ENCODE results near the gene UBR3. TPM values are rescaled to one million over a fixed set of nuclear protein-coding genes. Genes with fewer than 3 reads are reported as not detected.

Gene UBR3
- total and polyA plus RNA-seq, 2 of the 4 experiments (the other 2 are of a cell fraction) = 10.0 to 33.9 TPM

DNA sequence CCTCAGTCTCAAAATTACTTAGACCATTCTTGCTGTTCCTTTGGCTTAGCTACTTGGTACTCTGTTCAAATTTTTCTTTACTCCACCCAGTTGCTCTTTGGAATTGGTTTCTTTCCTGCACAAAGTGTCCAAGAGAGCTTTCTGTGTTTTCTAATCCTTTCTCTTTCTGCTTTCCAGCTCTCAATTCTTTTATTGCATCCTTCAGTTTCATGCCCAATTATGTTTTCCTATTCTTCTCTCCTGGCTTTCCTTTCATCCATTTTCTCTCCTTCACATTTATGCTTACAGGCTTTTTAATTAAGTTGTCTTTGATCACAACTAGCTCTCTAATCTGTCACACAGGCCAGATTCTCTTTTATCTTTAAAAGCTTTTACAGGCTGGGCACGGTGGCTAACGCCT is 38.2 kb downstream of the UBR3 start:
- ATAC-seq (ENCODE audit: low read depth) (no peak), DNase-seq (no peak)
- intact Hi-C loops (cut with micrococcal nuclease) (no loop called here), dilution Hi-C loops (cut with HindIII; ENCODE audit: low sequenced_read_pairs, unreplicated experiment) (no loop called here), in situ Hi-C loops (cut with MboI; ENCODE audit: low sequenced_read_pairs) (no loop called here)
- H4K8ac ChIP-seq (ENCODE audit: low read depth in 2 of 2, low read length in 2 of 2) = no peak overlapping the region
- no peak overlapping the region for H3K56ac ChIP-seq (ENCODE audit: extremely low read depth, insufficient read depth, low read length)
- peaks cover 2% of the 10 kb centered on the region for H3K4me1 ChIP-seq (ENCODE audit: control insufficient read depth, insufficient read depth, low read length)
- TF ChIP-seq MXI1 (IDR thresholded peaks at IDR 0.05; ENCODE audit: borderline replicate concordance, low read depth, low read length) = no peak
- no peak for TF ChIP-seq MAFK (IDR thresholded peaks at IDR 0.05; ENCODE audit: low read depth, low read length)
- TF ChIP-seq POLR2A (IDR thresholded peaks at IDR 0.05; ENCODE audit: low read depth, low read length) = no peak
- TF ChIP-seq, protein P1, sequence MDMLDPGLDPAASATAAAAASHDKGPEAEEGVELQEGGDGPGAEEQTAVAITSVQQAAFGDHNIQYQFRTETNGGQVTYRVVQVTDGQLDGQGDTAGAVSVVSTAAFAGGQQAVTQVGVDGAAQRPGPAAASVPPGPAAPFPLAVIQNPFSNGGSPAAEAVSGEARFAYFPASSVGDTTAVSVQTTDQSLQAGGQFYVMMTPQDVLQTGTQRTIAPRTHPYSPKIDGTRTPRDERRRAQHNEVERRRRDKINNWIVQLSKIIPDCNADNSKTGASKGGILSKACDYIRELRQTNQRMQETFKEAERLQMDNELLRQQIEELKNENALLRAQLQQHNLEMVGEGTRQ (IDR thresholded peaks at IDR 0.05; ENCODE audit: low read depth, low read length) = no peak
- no peak for TF ChIP-seq RFX5 (IDR thresholded peaks at IDR 0.05; ENCODE audit: low read depth, low read length)
- no peak for TF ChIP-seq CHD1 (IDR thresholded peaks at IDR 0.05; ENCODE audit: low read depth, low read length)
- TF ChIP-seq, protein P2, sequence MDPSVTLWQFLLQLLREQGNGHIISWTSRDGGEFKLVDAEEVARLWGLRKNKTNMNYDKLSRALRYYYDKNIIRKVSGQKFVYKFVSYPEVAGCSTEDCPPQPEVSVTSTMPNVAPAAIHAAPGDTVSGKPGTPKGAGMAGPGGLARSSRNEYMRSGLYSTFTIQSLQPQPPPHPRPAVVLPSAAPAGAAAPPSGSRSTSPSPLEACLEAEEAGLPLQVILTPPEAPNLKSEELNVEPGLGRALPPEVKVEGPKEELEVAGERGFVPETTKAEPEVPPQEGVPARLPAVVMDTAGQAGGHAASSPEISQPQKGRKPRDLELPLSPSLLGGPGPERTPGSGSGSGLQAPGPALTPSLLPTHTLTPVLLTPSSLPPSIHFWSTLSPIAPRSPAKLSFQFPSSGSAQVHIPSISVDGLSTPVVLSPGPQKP (IDR thresholded peaks at IDR 0.05; ENCODE audit: borderline replicate concordance, low read depth, low read length) = no peak
- no peak for TF ChIP-seq CTCF (conservative IDR thresholded peaks at IDR 0.05; ENCODE audit: low read depth, low read length)
- TF ChIP-seq BHLHE40 (IDR thresholded peaks at IDR 0.05; ENCODE audit: low read depth, low read length) = no peak
- WGBS, 2 experiments (ENCODE audit: extremely low coverage in 2 of 2, insufficient read length in 1 of 2) = 80% methylated on average over 1 of the region's 2 CpGs; no CpG with 5 or more reads in 1 of the 2 experiments
- no peaks in the 10 kb centered on the region for H3K9me3 ChIP-seq (ENCODE audit: control insufficient read depth, insufficient read depth, low read length)
- no peak overlapping the region for H2BK20ac ChIP-seq (ENCODE audit: low read depth, low read length)
- peaks cover 25 to 37% of the 10 kb centered on the region in 2 experiments for H3K79me1 ChIP-seq (ENCODE audit: low read depth in 1 of 2, low read length in 2 of 2)
- H3K9me1 ChIP-seq (ENCODE audit: insufficient read depth, low read length) = no peaks in the 10 kb centered on the region
- no peaks in the 10 kb centered on the region for H3K27me3 ChIP-seq (ENCODE audit: control insufficient read depth, insufficient read depth, low read length)
- no peak overlapping the region for H3K27ac ChIP-seq (ENCODE audit: insufficient read depth, low read length)
- H2AK5ac ChIP-seq (ENCODE audit: low read depth, low read length) = no peak overlapping the region
- H2AFZ ChIP-seq (replicated peaks; ENCODE audit: low read length, poor library complexity) = no peak overlapping the region
- H4K5ac ChIP-seq (ENCODE audit: low read depth, low read length) = no peak overlapping the region
- peaks cover 3% of the 10 kb centered on the region; the same call in 1 of the 2 replicates for H4K20me1 ChIP-seq (ENCODE audit: insufficient read depth, low read length)
- H3K4me3 ChIP-seq (ENCODE audit: insufficient read depth, low read depth, low read length) = no peak overlapping the region
- no peak overlapping the region for H4K91ac ChIP-seq (ENCODE audit: insufficient read depth, low read depth, low read length)
- CTCF ChIA-PET = interaction anchor here (0.6 kb wide), 2 partner anchors 41 to 1099 kb away, joined by 3 to 8 read pairs; no protein-coding TSS in a partner anchor
- no peak overlapping the region for H3K4me2 ChIP-seq (ENCODE audit: low read depth, low read length)
- no TSS peak for BruUV-seq (replicated peaks)
- no peak overlapping the region for H2AK9ac ChIP-seq (replicated peaks; ENCODE audit: low read depth, low read length, poor library complexity)
- H3K14ac ChIP-seq (replicated peaks; ENCODE audit: low read depth, low read length) = no peak overlapping the region
- H2BK15ac ChIP-seq (ENCODE audit: low read depth, low read length) = no peak overlapping the region
- no peak overlapping the region for H3K18ac ChIP-seq (ENCODE audit: low read depth, low read length)
- H3K4ac ChIP-seq (ENCODE audit: low read depth, low read length) = no peak overlapping the region
- POLR2A ChIA-PET (ENCODE audit: unreplicated experiment) = no interaction called here
- H3K9ac ChIP-seq (ENCODE audit: low read depth, low read length) = no peak overlapping the region
- H3K36me3 ChIP-seq (ENCODE audit: control insufficient read depth, insufficient read depth, low read length) = no peaks in the 10 kb centered on the region
- no peak overlapping the region for H3K23ac ChIP-seq (ENCODE audit: low read depth, low read length)
- no peak overlapping the region for H2BK120ac ChIP-seq (ENCODE audit: low read depth, low read length)
- no peak overlapping the region for H2BK5ac ChIP-seq (ENCODE audit: low read depth, low read length, poor library complexity, severe bottlenecking)
